Loucy (cell line): ENCODE measurements around the gene BCL2L2.

Source experiments
- CTCF ChIP-seq: fragments of 200-600 bp; sonication (generic); conservative IDR thresholded peaks from 2 replicates; pipeline ENCODE4 v1.5.1; 2014; ENCODE audit warnings: mild to moderate bottlenecking, antibody characterized with exemption, low read length
- EZH2phosphoT487 ChIP-seq: fragments of 200-600 bp; IDR thresholded peaks from 2 replicates; pipeline ENCODE4 v1.6.1; 2018; ENCODE audit warnings: antibody characterized with exemption, mild to moderate bottlenecking, moderate library complexity, borderline replicate concordance

GRCh38 chr14:23319746-23320583 lies 13.3 kb downstream of the BCL2L2 start:
- TF ChIP-seq CTCF (no peak), EZH2phosphoT487 (no peak)
